Germinal center (tissue), 1 donor: ENCODE measurements around the gene LPXN.

Experiments
- DNase-seq: peaks from one replicate; pipeline ENCODE4 v3.0.0; 2012; ENCODE audit warnings: mixed read lengths, low spot score

The LPXN gene

GRCh38 chr11:58524232-58525036 lies 51.2 kb downstream of the LPXN start:
- DNase-seq, result peak; percentile 22

DNA sequence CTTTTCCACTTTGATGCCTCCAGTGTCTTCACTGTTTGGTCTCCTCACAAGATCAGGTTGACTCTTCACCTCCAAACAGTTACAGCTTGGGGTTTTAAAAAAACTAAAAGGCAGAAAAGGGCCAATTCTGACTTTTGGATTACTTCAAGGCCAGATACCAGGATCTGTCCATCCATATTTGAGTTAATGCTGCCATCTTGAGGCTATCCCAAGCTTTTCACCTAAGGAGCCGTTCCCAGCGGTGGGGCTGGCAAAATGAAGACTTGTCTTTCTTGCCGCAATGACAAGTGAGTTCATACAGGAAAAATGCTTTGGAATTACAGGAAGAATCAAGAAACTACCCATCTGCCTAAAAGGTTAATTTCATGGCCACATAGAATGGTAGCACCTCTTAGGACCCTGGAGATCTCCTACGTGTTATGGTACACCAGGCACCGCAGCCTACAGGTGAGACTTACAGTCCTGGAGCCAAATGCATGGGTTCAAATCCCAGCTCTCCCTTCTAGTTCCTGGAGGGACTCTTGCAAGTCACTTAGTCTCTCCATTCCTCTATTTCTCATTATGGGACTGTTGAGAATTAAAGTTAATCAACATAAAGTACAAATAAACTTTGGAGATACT lies 61.8 kb downstream of the LPXN start:
- no peak for DNase-seq

- DNase-seq, result no peak
Measured at GRCh38 chr11:58511636-58512035, 64.0 kb downstream of the LPXN start.

DNA sequence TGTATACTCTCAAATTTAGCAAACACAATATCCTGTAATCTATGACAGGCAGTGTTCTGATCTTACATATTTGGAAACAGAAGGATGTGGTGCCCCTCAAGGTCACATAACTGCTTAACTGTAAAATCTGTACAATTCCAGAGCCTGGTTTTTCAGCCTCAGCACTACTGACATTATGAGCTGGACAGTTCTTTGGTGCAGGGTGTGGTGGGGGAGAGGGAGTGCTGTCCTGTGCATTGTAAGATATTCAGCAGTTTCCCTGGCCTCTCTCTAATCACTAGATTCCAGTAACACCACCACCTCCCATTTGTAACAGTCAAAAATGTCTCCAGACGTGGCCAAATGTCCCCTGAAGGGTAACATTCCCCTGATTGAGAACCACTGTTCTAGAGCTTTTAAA lies 65.9 kb downstream of the LPXN start:
- DNase-seq, result no peak

GRCh38 chr11:58508814-58509213 lies 66.8 kb downstream of the LPXN start:
- DNase-seq, result no peak

- no peak for DNase-seq
Measured at GRCh38 chr11:58508005-58508404, 67.7 kb downstream of the LPXN start, which contains the start of gene OR5B21. Gene OR5B21 (minus strand): TSS chr11:58508105. CDS start chr11:58508105, 0 bp downstream.

DNA sequence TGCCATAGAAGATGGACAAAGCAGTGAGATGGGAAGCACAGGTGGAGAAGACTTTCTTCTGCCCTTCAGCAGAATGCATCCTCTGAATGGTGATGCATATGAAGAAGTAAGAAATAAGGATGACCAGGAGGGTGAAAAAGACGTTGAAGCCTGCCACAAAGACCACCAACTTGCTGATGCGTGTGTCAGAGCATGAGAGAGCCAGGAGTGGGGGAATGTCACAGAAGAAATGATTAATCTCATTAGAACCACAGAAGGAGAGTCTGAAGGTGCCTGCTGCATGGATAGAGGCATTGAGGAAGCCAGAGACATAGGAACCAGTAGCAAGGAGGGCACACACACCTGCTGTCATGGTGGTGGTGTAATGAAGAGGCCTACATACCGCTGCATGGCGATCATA lies 68.3 kb downstream of the LPXN start:
- no peak for DNase-seq

GRCh38 chr11:58506935-58507334 lies 68.7 kb downstream of the LPXN start:
- no peak for DNase-seq

DNA sequence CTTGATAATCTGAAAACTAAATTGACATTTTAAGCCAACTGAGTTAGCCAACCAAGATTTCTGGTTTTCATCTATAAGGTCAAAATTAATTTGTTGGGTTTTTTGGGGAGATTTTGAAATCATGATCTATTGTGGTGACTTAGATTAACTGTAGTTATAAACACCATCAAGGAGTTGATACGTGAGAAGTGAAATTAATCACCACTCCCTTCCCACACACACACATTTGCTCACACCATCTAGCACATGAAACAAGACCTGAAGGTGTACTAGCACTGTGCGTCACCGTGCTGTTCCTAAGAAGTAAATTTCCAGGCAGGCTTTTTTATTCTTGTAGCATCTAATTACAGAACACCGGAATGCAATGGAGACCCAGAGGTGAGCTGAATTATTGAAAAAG lies 69.8 kb downstream of the LPXN start:
- no peak for DNase-seq

DNA sequence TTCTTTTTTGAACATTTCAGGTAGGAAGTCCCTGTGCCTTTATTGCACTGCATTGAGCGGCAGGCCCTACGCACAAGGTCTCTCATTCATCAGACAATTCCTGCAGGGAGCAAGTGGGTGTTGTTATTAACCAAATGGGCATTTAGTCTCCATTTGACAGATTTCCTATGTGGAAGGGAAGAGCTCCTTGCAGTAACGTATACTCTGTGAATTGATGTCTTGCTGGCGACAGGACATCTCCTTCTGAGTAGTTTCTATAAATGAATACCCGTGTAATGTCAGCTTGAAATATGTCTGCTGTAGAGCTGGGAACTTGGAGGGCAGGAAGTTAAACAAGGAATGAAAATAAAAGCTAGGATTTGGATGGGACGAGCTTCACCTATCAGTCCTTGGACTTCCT lies 71.4 kb downstream of the LPXN start:
- no peak for DNase-seq

- no peak for DNase-seq
Measured at GRCh38 chr11:58503361-58503856, 72.2 kb downstream of the LPXN start.

GRCh38 chr11:58502004-58502403 lies 73.7 kb downstream of the LPXN start:
- no peak for DNase-seq

DNA sequence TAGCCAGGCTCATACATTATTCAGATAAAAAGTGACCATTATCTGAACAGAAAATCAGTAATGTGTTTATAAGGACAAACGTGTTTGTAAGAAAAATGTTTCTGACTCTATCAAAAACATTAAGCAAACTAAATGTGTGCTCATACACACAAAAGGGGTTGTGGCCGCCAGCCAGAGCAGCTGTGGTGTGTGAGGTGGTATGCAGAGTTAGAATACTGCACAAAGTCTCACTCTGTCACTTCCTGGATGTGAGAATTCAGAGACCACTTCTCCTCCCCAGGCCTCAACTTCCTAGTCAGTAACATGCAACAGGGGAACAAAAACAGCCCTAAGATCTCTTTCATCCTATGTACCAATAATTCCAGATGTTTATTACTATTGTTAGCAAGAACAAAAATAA lies 77.2 kb downstream of the LPXN start:
- DNase-seq, result no peak

GRCh38 chr11:58497951-58498350 lies 77.7 kb downstream of the LPXN start:
- DNase-seq, result no peak

GRCh38 chr11:58495906-58496305 lies 79.8 kb downstream of the LPXN start:
- no peak for DNase-seq

DNA sequence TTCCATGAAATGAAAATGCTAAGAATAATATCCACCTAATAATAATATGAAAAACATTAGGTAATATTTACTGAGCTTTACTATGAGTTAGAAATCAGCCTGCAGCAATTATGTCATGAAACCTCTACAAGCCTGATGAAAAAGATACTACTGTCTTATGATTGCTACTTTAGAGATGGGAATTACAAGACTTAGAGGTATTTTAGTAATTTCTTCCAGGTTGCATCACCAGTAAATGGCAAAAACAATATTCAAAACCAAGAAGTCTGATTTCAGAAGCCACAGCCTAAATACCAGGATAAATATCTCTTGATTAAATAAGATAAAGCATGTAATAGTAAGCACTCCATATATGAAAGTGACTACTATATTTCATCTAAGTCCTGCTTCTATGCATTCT lies 81.6 kb downstream of the LPXN start:
- no peak for DNase-seq

DNA sequence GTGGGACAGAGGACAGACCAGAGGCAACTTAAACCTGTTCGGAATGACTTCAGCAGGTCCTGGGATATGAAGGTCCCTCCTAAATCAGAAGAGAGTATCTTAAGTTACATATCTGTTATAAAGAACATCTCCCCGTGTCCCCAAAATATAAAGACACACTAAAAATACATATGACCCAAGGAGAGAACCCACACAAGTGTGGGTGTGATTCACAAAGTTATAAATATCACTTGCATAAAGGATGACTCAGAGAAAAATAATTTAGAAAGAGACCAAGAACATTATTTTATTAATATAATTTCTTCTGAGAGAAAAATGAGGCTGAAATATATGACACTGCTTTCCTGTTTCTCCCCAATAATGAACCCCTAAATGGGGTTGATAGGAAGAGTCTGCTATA lies 82.0 kb downstream of the LPXN start:
- DNase-seq, result no peak

- DNase-seq, result no peak
Measured at GRCh38 chr11:58490827-58491226, 84.8 kb downstream of the LPXN start.

DNA sequence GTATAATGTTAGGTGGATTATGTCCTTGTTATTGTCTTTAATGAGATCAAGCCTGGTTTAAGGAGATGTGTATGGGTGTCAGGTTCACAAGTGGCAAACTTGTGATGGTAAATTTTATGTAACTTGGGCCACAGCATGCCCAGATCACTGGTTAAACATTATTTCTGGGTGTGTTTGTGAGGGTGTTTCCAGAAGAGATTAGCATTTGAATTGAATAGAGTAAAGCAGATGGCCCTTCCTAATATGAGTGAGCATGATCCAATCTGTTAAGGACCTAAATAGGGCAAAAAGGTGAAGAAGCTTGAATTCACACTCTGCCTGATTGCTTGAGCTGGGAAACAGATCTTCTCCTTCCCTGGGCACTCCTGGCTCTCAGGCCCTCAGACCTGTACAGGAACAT lies 88.5 kb downstream of the LPXN start:
- no peak for DNase-seq

GRCh38 chr11:58485961-58486360 lies 89.7 kb downstream of the LPXN start:
- DNase-seq, result no peak
